Esophagus muscularis mucosa (tissue), 3 donors: ENCODE data around the gene FXYD2.

Source experiments
- CTCF ChIP-seq, 3 experiments: fragments of 200-600 bp in 2 of 3; fragments of 450-650 bp in 1 of 3; sonication (generic) in 2 of 3; IDR thresholded peaks; one replicate each; pipeline ENCODE4 v1.5.1; 2017 to 2019; ENCODE audit warnings: antibody characterized with exemption in 3 of 3, mild to moderate bottlenecking in 2 of 3, moderate library complexity in 1 of 3
- POLR2A ChIP-seq: fragments of 450-650 bp; IDR thresholded peaks from one replicate; pipeline ENCODE4 v1.6.1; 2017; ENCODE audit warnings: antibody characterized with exemption, moderate library complexity, mild to moderate bottlenecking, low read depth
- POLR2AphosphoS5 ChIP-seq, 2 donors: sonication (generic); formaldehyde crosslinking; IDR thresholded peaks; one replicate each; pipeline ENCODE4 v1.6.1; 2017; ENCODE audit warnings: antibody characterized with exemption in 2 of 2

GRCh38 chr11:117771841-117772240 lies 52.7 kb downstream of the FXYD2 start:
- TF ChIP-seq POLR2AphosphoS5 (IDR thresholded peaks at IDR 0.05) (no peak), CTCF (IDR thresholded peaks at IDR 0.05) (no peak), POLR2A (no peak)
